ENCODE measurements around the gene UQCC3.

Gene UQCC3

GRCh38 chr11:62677156-62677555 lies 5.7 kb downstream of the UQCC3 start:
- H3K4me3 ChIP-seq (ENCODE audit: low read depth, low read length), result no peak overlapping the region
- no peak for TF ChIP-seq CTCF (IDR thresholded peaks at IDR 0.05; ENCODE audit: borderline replicate concordance, insufficient read depth, low read depth, low read length)

- TF ChIP-seq CTCF (IDR thresholded peaks at IDR 0.05; ENCODE audit: borderline replicate concordance, insufficient read depth, low read depth, low read length), result no peak
- H3K4me3 ChIP-seq (ENCODE audit: low read depth, low read length), result peak overlapping the region; percentile 86
Measured at GRCh38 chr11:62677714-62678113, 6.2 kb downstream of the UQCC3 start.

- peak overlapping the region; percentile 86 for H3K4me3 ChIP-seq (ENCODE audit: low read depth, low read length)
- TF ChIP-seq CTCF (IDR thresholded peaks at IDR 0.05; ENCODE audit: borderline replicate concordance, insufficient read depth, low read depth, low read length), result no peak
Measured at GRCh38 chr11:62678433-62678769, 6.9 kb downstream of the UQCC3 start.

GRCh38 chr11:62678770-62679696 lies 7.6 kb downstream of the UQCC3 start, which contains the start of gene UBXN1:
Gene UBXN1, minus strand, starts transcription at chr11:62679073. Its CDS starts 150 bp downstream, at chr11:62678923.
- TF ChIP-seq CTCF (IDR thresholded peaks at IDR 0.05; ENCODE audit: borderline replicate concordance, insufficient read depth, low read depth, low read length), result no peak
- peak within 1 kb of the TSS; percentile 86 for H3K4me3 ChIP-seq (ENCODE audit: low read depth, low read length)

GRCh38 chr11:62680825-62681240 lies 9.4 kb downstream of the UQCC3 start:
- TF ChIP-seq CTCF (IDR thresholded peaks at IDR 0.05; ENCODE audit: borderline replicate concordance, insufficient read depth, low read depth, low read length), result peak; percentile 60
- no peak overlapping the region for H3K4me3 ChIP-seq (ENCODE audit: low read depth, low read length)

GRCh38 chr11:62682518-62682917 lies 11.0 kb downstream of the UQCC3 start:
- TF ChIP-seq CTCF (IDR thresholded peaks at IDR 0.05; ENCODE audit: borderline replicate concordance, insufficient read depth, low read depth, low read length), result no peak
- no peak overlapping the region for H3K4me3 ChIP-seq (ENCODE audit: low read depth, low read length)

All from GM12875 (cell line).